ENCODE data around the gene PTPN1.
"Not testable (repeated sequence)": the region's sequence is repeated elsewhere in the genome, so short reads cannot be mapped to it uniquely, and the experiment has no call there.

PTPN1 gene

GRCh38 chr20:50559856-50560638 lies 49.9 kb downstream of the PTPN1 start:
- DNase-seq = no peak

GRCh38 chr20:50560867-50561266 lies 50.7 kb downstream of the PTPN1 start:
- no peak for DNase-seq

GRCh38 chr20:50561379-50562078 lies 51.3 kb downstream of the PTPN1 start:
- no peak for DNase-seq

- DNase-seq = no peak
Observed at GRCh38 chr20:50562262-50562701, 52.1 kb downstream of the PTPN1 start.

- peak in 1 of 2 experiments; percentile 65 for DNase-seq
Observed at GRCh38 chr20:50563133-50563944, 53.2 kb downstream of the PTPN1 start.

GRCh38 chr20:50565383-50565782 lies 55.2 kb downstream of the PTPN1 start:
- no peak for DNase-seq

GRCh38 chr20:50565871-50566270 lies 55.7 kb downstream of the PTPN1 start:
- DNase-seq = no peak

- no peak for DNase-seq
Observed at GRCh38 chr20:50567860-50568548, 57.8 kb downstream of the PTPN1 start.

GRCh38 chr20:50568549-50568942 lies 58.4 kb downstream of the PTPN1 start:
- DNase-seq = no peak

- not testable (repeated sequence) for DNase-seq
Observed at GRCh38 chr20:50569487-50569863, 59.3 kb downstream of the PTPN1 start.

- no peak for DNase-seq
Observed at GRCh38 chr20:50569864-50570836, 60.0 kb downstream of the PTPN1 start.

GRCh38 chr20:50571466-50571865 lies 61.3 kb downstream of the PTPN1 start:
- DNase-seq = no peak

- DNase-seq = no peak
Observed at GRCh38 chr20:50572938-50573777, 63.0 kb downstream of the PTPN1 start.

GRCh38 chr20:50574108-50574507 lies 63.9 kb downstream of the PTPN1 start:
- no peak for DNase-seq

- no peak for DNase-seq
Observed at GRCh38 chr20:50574586-50574985, 64.4 kb downstream of the PTPN1 start.

- peak in 1 of 2 experiments; percentile 31 for DNase-seq
Observed at GRCh38 chr20:50575865-50576720, 65.9 kb downstream of the PTPN1 start.

- DNase-seq = no peak
Observed at GRCh38 chr20:50577175-50578018, 67.2 kb downstream of the PTPN1 start.

GRCh38 chr20:50578061-50578777 lies 68.0 kb downstream of the PTPN1 start:
- no peak for DNase-seq

Measured in NCI-H1930 (cell line).